Measurements from ENCODE around the gene PRLHR.

PRLHR gene

DNA sequence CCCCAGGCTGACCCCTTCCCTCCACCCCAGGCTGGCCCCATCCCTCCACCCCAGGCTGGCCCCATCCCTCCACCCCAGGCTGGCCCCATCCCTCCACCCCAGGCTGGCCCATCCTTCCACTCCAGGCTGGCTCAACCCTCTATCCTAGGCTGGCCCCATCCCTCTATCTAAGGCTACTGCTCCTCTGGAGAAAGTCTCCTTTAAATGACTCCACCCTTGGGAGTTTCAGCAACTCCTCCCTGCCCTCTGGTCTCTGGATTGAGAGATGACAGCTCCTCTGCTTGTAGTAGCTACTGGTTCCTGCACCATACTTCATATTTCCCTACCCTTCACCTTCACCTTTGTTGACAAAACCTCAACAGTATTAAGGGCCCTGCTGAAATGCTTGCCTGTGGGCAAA is 8.5 kb downstream of the PRLHR start:
- no peak for DNase-seq

DNA sequence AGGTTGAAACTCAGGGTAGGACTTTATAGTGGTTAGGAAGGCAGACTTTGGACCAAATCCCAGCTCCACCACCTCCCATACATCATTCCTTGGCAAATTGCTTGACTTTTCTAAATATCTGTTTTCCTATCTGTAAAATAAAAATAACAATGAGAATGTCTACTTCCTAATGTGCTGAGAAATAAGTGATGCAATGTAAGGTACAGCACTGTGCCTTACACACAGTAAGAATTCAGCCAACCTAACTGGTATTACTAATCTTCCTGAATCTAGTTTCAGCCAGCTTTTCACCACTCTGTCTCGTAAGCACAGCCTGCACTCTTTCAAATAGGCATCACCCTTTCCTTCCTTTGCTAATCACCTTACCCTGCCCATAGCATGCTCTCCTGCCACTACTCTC is 9.7 kb downstream of the PRLHR start:
- DNase-seq: no peak

DNA sequence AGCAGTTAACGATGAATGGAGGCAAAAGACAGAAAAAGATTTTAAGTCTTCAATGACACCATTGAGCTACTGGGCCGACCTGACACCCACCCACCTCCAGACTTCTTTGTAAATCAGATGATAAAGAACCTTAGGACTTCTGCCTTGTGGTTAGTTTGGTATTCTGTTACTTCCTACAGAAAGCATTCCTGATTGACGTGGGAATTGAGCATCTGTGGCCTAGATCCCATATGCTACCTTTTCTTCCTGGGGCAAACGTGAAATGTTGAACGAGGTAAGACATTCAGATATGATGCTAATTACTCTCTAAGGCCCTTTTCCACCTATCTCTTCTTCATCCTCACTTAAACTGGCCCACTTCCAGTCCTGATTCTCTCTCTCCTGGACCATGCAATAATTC is 10.2 kb downstream of the PRLHR start:
- DNase-seq: no peak

DNA sequence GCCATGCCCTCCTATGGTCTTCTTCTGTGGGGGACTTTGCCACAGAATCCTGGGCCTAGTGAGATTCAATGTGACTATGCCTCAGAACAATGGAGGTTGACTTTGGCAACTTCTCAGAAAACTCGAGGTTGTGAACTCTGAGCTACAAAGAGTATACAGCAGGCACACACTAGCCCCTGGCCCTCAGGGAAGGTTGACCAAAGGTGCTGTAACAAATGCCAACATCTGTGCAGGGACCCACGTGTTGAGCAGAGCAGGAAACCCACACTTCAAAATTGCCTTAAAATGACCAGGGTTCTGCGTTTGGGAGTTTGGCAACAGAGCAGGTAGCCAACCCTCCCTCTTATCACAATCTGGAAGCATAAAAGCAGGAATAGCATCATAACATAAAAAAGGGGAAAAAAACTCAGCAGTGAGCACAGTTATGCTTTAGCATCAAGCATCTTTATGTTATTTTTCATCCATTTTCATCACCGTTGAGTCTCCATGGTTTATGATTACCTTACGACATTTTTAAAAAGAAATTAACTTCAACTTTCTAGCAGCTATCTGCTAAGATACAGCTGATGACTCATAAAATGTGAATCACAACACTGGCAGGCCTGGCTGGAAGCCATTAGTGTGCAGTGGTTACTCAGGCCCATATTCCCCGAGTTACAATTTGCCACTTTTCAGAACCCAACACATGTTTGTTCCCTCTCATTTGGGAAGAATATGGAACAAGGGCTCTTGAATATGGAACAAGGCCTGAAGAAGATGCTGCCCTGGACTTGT is 11.1 kb downstream of the PRLHR start:
- DNase-seq: no peak

DNA sequence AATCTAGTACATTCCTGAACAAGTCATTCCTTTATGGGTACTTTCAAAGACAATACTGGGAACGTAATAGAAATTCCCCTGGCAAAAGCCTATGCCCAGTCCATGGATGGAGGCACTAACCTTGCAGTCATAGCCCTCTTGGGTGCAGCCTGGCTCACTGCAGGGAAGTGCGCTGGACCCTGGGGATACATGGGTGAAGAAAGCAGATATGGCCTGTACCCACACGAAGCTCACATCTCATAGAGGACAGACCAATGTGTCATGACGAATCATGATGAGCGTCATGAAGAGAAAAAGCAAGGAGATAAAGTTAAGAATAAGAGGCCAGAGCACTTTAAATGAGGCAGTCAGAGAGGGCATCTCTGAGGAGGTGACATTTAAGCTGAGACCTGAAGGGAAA is 11.8 kb downstream of the PRLHR start:
- no peak for DNase-seq

DNA sequence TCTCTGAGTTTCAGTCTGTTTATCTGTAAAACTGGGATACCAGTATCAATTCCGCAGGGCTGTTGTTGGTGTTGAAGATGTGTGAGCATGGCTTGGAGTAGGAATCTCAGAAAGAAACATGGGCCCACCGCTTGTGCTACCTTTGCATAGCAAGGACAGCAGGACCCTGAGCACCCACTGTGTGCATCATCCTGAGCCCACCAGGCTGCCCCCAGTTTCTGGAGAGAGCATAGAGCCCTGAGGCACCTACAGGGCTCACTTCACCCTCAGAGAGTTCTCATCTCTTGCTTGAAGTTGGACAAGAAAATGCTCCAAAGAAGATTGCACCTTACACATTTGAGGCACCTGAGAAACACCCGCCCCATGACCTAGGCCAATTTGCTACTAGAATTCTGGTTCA is 12.9 kb downstream of the PRLHR start:
- DNase-seq: no peak

DNA sequence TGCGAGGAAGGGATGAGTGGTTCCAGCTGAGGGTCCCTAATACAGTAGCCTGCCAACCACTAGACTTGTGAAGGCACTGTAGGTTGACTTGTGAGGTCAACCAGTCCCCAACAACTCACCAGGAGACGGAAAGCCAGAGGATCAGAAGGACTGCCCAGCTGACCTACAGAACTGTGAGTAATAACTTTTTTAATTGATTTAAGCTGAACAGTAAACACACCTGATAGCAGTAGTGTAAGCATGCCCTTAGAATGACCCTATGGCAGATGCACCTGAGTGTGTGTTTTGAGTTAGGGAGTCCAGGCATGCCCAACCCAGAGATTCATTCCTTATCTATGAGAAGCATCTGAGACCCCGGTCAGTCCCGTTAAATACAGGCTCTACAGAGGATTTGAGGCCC is 14.1 kb downstream of the PRLHR start:
- no peak for DNase-seq

DNA sequence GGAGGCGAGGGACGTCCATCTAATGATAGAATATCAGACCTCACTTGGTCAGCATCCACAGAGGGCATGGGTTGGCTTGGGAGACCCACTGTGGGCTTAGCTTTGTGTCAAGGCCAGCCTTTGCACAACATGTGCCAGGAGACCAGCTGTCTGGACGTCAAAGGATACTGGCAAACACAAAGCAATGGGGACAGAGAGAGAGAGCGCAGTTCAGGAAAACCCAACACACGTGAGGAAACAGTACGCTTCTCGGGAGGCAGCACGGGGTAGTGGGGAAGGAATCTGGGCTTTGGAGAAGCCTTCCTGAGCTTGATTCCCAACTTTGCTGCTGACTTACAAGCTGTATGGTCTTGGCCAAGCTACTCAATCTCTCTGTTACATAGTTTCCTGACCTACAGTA is 14.7 kb downstream of the PRLHR start:
- no peak for DNase-seq

DNA sequence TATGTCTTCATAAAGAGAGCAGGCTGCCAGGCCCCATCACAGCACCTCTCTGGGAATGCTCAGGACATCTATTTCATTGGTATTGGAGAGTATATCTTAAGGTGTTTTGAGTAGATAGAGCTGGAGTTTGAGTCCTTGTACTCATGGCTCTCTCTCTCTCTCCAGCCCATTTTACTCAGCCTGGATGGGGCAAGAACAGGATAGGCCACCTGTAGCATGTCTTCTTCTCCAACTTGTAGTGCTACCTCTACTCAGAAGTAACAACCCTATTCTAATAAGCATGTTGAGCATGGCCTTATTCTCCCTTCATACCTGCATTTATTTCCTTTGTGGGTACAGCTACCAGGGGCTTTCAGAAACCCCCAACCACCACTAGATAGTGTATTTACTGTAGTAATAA is 21.9 kb downstream of the PRLHR start:
- no peak for DNase-seq

DNA sequence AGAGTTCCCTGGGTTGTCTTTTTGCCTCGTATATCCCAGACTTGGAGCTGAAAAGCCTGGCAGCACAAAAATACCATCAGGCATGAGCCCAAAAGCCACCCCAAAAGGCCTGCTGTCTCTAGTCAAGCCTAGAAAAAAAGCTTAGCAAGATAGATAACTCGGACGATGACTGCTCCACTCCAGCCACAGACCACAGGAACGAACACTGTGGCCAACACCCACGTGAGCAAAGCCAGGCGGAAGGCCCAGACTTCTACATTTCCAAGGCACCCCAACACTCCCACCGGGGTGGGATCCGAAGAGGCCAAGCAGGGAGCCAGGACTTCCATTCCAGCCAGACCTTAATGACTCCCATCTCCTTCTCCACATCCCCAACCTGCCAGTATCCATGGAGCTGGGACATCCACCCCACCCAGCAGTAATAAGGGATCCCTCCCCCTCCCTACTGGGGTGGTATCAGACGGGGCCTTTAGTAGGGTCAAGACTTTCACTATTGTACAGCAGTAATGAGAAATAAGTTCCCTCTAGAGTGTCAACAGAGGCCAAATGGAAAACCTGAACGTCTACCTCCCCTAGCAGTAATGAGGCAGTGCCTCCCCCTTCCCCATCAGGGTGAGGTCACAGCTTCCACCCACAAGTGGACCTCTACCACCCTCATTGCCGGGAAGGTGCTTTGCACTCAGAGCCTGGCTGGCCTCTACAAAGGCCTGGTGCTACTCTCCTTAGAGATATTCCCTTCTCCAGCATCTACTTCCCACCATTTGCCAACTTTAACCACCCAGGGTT is 23.0 kb downstream of the PRLHR start:
- no peak for DNase-seq

DNA sequence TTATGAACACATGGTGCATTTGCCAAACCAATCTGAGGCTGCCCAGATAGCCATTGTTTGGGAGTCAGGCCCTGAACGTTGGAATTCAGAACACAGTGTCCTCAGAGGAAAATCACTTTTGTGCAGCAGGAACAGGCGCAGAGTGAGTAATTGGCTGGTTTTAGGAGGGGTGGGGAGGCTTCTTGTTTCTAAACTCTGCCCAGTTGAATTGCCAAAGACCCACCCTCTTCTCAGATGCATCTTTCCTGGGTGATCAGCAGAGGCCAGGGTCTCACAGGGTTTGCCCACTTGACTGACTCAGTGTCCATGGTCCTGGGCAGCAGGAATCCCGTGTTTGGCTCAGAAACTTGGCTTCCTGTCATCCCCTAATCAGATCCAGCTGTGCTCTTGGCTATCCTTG is 24.3 kb downstream of the PRLHR start:
- peak in 1 of 2 donors; percentile 59 for DNase-seq

DNA sequence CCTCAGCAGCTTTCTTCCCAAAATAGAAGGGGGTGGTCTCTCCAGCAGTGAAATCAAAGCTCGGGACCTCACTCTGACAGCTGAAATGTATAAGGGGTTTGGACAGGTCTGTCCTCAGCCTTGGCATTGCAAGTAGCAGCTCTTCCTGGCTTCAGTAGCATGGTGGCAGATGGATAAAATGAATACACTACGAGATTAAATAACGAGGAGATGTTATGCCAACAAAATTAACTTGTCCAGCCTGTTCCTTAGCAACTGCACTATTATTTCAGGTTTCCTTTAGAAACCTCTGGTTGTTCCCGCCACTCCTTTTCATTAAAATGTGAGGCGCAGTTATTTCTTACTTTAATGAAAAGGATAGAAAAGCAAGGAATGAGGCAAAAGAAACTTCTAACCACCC is 24.9 kb downstream of the PRLHR start:
- no peak for DNase-seq

DNA sequence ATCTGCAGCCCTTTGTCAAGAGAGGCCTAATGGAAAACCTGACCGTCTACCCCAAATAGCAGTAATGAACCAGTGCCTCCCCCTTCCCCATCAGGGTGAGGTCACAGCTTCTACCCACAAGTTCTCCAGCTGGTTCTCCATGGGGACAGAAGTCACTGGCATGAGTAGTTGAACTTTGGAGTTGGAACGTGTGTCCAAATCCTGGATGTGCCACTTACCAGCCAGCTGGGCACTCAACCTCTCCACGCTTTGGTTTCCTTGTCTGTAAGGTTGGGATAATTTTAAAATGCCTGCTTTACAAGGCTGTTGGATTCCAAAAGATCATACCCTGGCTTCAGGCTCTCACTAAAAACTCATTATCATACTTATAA is 25.6 kb downstream of the PRLHR start:
- DNase-seq: no peak

DNA sequence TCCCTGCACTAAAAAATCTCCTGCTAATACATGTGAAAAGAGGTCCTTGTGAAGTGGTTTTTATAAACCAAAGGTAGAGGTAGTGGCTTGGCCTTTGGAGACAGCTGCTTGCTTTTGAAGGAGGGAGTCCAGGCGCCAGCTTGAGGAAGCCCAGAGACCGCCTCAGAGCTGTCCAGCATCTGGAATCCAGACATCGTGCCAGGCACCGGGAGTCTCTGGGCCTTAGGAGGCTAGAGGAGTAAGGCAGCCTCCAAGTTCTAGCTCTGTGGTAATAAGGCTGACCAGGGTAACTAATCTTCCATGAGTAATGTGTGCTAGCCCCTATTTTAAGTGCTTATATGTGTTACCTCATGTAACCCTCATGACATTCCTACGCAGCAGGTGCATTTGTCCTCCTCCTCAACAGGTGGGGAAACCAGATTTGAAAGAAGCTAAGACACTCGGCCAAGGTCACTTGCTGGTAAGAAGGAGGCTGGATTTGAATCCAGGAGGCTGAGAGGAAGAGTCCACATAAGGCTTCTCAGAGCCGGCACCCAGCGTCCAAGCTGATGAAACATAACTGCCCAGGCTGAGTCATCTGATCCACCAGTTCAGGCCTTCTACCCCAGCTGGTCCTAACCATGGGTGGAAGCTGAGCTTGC is 26.1 kb downstream of the PRLHR start:
- no peak for DNase-seq

DNA sequence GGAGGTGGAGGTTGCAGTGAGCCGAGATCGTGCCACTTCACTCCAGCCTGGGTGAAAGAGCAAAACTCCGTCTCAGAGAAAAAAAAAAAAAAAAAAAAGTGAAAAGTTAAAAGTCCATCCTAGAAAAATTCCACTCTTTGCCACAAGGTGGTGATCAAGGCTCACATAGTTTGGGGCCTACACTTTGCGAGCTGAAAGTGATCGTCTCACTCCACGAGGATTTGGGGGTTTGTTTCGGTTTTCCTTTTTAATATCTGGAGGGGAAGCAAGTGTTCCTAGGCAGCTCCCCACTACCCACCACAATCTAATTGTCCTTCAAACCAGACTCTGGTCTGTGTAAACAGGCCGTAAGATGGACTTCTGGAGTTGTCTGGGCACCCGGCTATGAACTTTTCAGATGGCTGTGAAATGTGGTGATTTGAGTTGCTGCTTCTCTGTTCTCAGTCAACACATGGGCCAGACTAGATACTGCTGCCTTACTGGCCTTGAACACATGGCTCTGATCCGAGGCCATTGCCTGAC is 27.1 kb downstream of the PRLHR start:
- peak in 1 of 2 donors; percentile 45 for DNase-seq

DNA sequence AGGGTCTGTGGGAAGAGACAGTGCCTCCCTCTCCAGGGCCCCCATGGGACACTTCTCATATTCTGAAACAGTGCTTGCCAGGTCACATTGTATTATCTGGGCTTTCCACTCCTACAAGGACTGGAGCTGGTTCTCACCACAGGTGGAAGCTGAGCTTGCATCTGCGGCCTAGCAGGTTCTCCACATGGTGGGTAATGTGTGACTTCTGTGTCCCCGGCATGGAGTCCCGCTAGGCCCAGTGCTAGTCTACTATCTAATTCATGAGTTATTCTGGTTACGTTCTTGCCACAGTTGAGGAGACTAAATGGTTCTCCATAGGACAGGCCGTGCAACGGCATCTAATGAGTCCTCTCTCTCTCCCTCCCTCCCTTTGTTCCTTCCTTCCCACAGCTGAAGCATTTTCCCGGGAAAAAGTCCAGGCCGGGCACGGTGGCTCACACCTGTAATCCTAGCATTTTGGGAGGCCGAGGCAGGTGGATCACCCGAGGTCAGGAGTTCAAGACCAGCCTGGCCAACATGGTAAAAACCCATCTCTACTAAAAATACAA is 27.7 kb downstream of the PRLHR start:
- DNase-seq: no peak

DNA sequence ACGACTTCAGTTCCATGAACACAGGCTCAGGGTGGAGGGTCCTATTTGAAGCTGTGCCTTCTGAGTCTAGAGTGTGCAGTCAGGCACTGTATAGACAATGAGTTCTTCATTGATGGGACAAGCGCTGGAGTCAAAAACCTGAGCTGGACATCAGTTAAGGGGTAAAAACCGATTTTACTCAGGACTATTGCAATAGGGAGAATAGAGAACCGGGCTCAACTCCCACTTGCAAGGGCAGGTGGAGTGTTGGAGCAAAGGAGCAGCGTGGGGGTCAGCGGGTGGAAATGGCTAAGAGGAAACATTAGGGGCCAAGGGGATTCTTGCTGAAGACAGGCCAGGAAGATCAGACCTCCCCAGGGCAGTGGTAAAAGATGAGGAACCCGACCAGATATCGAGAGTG is 28.5 kb downstream of the PRLHR start:
- no peak for DNase-seq

DNA sequence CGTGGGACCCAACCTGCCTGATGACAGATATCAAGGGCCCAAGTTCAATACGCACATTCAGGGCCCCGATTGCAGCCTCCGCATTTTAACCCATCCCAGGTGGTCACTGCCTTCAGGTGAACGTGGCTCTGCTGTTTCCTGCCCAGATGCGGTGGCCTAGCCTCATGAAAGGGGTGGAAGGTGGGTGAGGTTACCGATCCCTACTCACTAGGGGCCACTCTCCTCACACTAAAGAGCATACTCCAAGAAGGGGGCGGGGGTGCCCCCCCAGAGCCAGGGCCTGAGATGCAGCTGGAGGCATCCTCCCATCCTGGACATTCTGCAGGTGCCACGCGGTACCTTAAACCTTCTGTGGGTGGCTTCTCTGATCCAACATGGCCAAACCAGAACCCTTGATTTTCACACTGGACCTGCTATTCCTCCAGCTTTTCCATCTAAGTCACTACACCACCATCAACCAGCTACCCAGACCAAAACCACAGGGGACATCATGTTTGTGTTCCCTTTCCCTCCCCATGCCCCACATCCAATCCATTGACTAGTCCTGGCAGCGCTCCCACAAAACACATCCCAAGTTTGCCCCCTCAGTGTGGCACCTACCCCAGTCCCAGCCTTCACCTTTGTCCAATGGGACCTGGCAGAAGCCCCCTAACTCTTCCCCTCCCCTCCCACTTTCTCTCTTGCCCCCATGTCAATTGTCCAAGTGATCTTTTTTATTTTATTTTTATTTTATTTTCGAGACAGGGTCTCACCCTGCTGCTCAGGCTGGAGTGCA is 30.0 kb downstream of the PRLHR start:
- no peak for DNase-seq

DNA sequence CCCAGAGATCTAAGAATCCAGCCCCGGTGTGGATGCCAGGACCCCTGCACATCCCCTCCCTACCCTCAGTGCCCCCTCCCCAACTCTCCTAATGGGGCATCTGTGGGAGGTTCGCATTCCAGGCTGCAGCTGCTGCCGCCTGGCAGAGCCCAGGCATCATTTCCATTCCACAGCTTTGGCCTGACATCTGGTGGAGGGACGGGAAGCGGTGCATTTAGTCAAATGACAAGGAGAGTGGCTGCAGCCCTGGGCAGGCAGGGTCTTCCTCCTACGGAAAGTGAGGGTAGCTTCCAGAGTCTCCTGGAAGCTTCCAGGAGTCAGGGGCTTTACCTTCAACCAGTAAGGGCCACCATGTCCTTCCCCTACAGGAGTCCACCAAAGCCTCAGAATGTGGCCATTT is 30.8 kb downstream of the PRLHR start:
- DNase-seq: peak in 1 of 2 donors; percentile 10

DNA sequence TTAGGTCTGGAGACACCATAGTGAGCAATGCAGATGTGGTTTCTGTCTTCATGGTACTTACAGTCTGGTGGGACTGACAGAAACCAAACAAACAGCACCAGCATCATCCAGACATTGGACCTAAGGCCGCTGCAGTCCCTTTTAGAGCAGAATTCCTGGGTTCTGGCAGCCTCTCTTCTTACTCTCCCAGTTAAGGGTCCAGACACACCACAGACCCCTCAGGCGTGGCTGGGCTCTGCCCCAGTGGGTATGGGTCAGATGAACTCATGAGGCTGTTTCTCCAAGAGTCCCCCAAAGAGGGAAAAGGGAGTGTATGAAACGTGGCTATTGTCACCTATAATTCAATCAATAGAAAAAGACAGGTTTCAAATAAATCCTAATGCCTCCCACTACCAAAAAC is 31.3 kb downstream of the PRLHR start:
- no peak for DNase-seq

DNA sequence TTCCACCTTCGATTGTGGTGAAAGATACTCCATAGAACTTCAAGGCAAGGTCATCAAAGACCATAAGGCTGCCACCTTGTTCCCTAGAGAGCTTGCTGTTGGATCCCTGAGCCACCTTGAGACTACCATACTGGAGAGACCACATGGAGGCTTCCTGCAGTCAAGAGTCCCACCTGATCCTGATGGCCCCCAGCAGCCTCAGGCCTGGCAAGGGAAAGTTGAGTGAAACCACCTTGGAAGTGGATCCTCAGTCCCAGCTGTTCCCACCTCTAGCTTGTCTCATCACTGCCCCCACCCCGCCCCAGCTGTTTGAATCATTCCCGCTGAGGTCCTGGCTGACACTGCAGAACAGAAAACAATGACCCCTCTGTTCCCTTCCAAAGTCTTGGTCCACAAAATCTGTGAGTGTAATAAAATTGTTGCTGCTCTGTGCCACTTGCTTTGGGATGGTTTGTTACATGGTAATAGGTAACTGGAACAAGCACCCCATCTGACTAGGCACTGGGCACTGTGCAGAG is 32.0 kb downstream of the PRLHR start:
- no peak for DNase-seq

DNA sequence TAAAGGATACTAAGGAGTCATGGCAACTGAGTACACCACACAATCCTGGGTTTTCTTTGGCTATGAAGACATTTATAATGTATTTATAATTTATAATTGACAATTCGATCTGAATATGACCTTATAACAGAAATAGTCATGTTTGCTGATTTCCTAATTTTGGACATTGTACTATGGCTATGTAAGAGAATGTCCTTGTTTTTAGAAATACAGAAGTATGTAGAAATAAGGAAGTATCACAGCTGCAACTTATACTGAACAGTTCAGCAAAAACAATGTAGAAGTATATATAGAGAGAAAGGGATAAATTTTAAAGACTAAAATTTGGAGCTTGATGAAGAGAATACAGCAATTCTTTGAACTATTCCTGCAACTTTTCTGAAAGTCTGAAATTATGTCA is 32.6 kb downstream of the PRLHR start:
- DNase-seq: no peak

Data from hippocampal formation (tissue), 2 donors.